Globus pallidus (tissue), 1 donor: ENCODE results near the gene KRT71.
"Not testable (repeated sequence)": the region's sequence is repeated elsewhere in the genome, so short reads cannot be mapped to it uniquely, and the experiment has no call there.

ENCODE experiments used
- DNase-seq: peaks from one replicate; pipeline ENCODE4 v3.0.0-alpha.2; 2015; ENCODE audit warnings: low spot score

The KRT71 gene

GRCh38 chr12:52521568-52522266 is 31.2 kb downstream of the KRT71 start:
- DNase-seq, result no peak

GRCh38 chr12:52521175-52521567 is 31.8 kb downstream of the KRT71 start:
- no peak for DNase-seq

GRCh38 chr12:52519826-52520662 is 32.9 kb downstream of the KRT71 start, which contains the start of gene KRT5:
KRT5 (minus strand) TSS chr12:52520394; CDS start chr12:52520296, 98 bp downstream.
- DNase-seq, result no peak

GRCh38 chr12:52519387-52519703 is 33.6 kb downstream of the KRT71 start:
- no peak for DNase-seq

GRCh38 chr12:52518574-52519386 is 34.2 kb downstream of the KRT71 start:
- DNase-seq, result no peak

- DNase-seq, result no peak
Measured at GRCh38 chr12:52517888-52518287, 35.1 kb downstream of the KRT71 start.

- DNase-seq, result no peak
Measured at GRCh38 chr12:52517005-52517835, 35.7 kb downstream of the KRT71 start.

- no peak for DNase-seq
Measured at GRCh38 chr12:52515927-52516831, 36.8 kb downstream of the KRT71 start.

- DNase-seq, result no peak
Measured at GRCh38 chr12:52515319-52515646, 37.7 kb downstream of the KRT71 start.

GRCh38 chr12:52514471-52515318 is 38.2 kb downstream of the KRT71 start:
- no peak for DNase-seq

GRCh38 chr12:52513736-52514135 is 39.2 kb downstream of the KRT71 start:
- no peak for DNase-seq

- DNase-seq, result no peak
Measured at GRCh38 chr12:52508211-52508610, 44.7 kb downstream of the KRT71 start.

- no peak for DNase-seq
Measured at GRCh38 chr12:52506858-52507715, 45.9 kb downstream of the KRT71 start.

GRCh38 chr12:52502877-52503276 is 50.1 kb downstream of the KRT71 start:
- DNase-seq, result no peak

GRCh38 chr12:52501490-52501889 is 51.5 kb downstream of the KRT71 start:
- no peak for DNase-seq

GRCh38 chr12:52500574-52500973 is 52.4 kb downstream of the KRT71 start:
- DNase-seq, result not testable (repeated sequence)

GRCh38 chr12:52499806-52500560 is 53.0 kb downstream of the KRT71 start:
- DNase-seq, result no peak

- DNase-seq, result no peak
Measured at GRCh38 chr12:52498946-52499345, 54.0 kb downstream of the KRT71 start.
